GM10248 (cell line): Measurements from ENCODE around the gene CLIC6.
A peak's percentile ranks its signal among the peaks of the same experiment; 100 is the strongest.

Experiments
- CTCF ChIA-PET: fragments of 300-600 bp; sonication (Branson Sonifier 250); formaldehyde crosslinking; extraction: SDS; loops from one replicate; lab custom pipeline; 2021; ENCODE audit warnings: antibody characterized with exemption; lab: Yijun Ruan, JAX
- POLR2A ChIA-PET: fragments of 350-650 bp; sonication (Branson Sonifier 250); formaldehyde crosslinking; extraction: SDS; loops from one replicate; lab custom pipeline; 2020; ENCODE audit warnings: antibody characterized with exemption; lab: Yijun Ruan, JAX
- DNase-seq: peaks from one replicate; pipeline ENCODE4 v3.0.0; 2012; ENCODE audit errors: extremely low spot score
- CTCF ChIP-seq: IDR thresholded peaks from 2 replicates; pipeline ENCODE4 v1.5.1; 2012; ENCODE audit warnings: mild to moderate bottlenecking, low read depth; ENCODE audit errors: extremely low read depth, missing control alignments, control extremely low read depth

CLIC6 gene

DNA sequence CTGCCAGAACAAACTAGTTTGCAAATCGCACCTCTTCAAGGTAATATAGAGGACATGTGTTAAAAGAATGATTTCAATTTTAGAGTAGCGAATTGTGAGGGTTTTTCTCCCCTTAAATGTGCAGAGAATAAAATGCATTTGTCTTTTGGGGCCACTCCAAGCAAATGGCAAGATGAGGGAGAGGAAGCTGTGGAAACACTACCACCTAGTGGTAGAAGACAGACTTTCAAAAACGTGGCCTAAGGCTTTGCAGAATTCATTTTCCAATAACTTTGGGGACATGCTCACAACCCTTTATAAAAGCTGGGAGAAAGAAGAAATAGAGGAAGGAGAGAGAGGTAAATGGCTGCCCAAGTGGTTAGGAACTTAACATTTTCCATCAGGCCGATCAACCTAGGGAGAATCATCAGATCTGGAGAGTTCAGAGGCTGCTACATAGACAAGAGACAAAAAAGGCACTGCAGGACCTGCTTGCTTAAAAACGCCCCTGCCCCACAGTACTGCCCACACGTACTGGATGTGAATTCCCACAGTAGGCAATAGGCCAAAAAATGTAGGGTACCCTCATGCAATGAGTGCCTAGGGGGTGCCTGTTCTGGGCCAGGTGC is 38.2 kb upstream of the CLIC6 start:
- TF ChIP-seq CTCF, result peak; percentile 72
- POLR2A ChIA-PET, result no interaction called here
- CTCF ChIA-PET, result interaction anchor here (0.6 to 4.2 kb wide), 30 partner anchors 9 to 706 kb away, joined by 3 to 48 read pairs (median 4); partner anchors contain the start of genes KCNE1 and RCAN1
- DNase-seq, result peak; percentile 70

GRCh38 chr21:34632498-34632897 is 36.3 kb upstream of the CLIC6 start:
- no peak for DNase-seq
- POLR2A ChIA-PET, result no interaction called here
- CTCF ChIA-PET, result interaction anchor here (1.4 to 4.2 kb wide), 14 partner anchors 8 to 284 kb away, joined by 3 to 48 read pairs (median 12); partner anchors contain the start of genes KCNE1 and RCAN1
- TF ChIP-seq CTCF, result no peak

DNA sequence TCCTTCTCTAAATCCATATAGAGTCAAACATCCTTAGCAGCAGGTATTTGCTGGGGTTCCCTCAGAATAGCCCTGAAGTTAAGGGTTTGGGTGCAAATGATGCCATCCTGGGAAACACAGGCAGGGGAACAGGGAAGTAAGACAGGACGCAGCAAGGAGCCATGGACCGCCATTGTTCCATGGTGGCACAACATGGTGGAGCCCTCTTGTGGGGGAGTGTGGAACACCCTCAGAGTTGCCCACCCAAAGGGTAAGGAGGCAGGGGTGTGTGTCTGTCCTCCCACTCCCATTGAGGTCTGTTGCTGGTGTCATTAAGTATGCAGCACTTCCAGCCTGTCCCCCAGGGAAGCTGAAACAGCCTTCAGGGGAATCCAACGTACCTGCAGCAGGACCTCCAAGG is 33.5 kb upstream of the CLIC6 start:
- CTCF ChIA-PET, result interaction anchor here (1.1 to 1.7 kb wide), 5 partner anchors 22 to 287 kb away, joined by 3 to 7 read pairs (median 3); no protein-coding TSS in a partner anchor
- POLR2A ChIA-PET, result no interaction called here
- no peak for DNase-seq
- TF ChIP-seq CTCF, result peak; percentile 14

DNA sequence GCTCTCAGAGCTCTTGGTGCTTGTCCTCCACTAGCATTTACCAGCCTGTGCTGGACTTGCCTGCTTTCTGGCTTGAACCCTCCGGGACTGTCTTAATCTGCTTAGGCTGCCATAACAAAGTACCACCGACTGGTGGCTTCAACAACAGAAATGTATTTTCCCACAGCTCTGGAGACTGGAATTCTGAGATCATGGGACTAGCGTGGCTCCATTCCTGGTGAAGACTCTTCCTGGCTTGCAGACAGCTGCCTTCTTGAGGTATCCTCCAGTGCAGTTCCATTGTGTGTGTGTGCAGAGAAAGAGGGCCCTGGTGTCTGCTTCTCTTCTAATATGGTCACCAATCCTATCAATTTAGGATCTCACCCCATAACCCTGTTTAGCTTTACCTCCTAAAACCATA is 31.8 kb upstream of the CLIC6 start:
- TF ChIP-seq CTCF, result no peak
- DNase-seq, result no peak
- CTCF ChIA-PET, result interaction anchor here (0.9 to 1.9 kb wide), 8 partner anchors 11 to 275 kb away, joined by 3 to 7 read pairs (median 4); no protein-coding TSS in a partner anchor
- POLR2A ChIA-PET, result interaction anchor here (0.8 kb wide), 1 partner anchor 26 kb away, joined by 3 read pairs; no protein-coding TSS in a partner anchor

GRCh38 chr21:34639250-34639649 is 29.5 kb upstream of the CLIC6 start:
- DNase-seq, result no peak
- POLR2A ChIA-PET, result no interaction called here
- no peak for TF ChIP-seq CTCF
- CTCF ChIA-PET, result interaction anchor here (1.1 to 1.6 kb wide), 3 partner anchors 14 to 129 kb away, joined by 3 read pairs; no protein-coding TSS in a partner anchor

GRCh38 chr21:34639882-34640788 is 28.7 kb upstream of the CLIC6 start:
- peak; percentile 44 for DNase-seq
- TF ChIP-seq CTCF, result no peak
- CTCF ChIA-PET, result interaction anchor here (0.7 to 1.6 kb wide), 8 partner anchors 9 to 716 kb away, joined by 3 to 7 read pairs (median 3); no protein-coding TSS in a partner anchor
- POLR2A ChIA-PET, result interaction anchor here (1.5 kb wide), 1 partner anchor 31 kb away, joined by 3 read pairs; no protein-coding TSS in a partner anchor
